ENCODE data around the gene LDLRAD1. TPM values are rescaled to one million over a fixed set of nuclear protein-coding genes. Genes with fewer than 3 reads are reported as not detected.

The LDLRAD1 gene
- total RNA-seq, 1 experiment from 2014 or later, result not detected

GRCh38 chr1:54016343-54017282 lies 1.4 kb downstream of the LDLRAD1 start:
- POLR2A ChIA-PET (ENCODE audit: low non-redundant PET), result no interaction called here
- H3K36me3 ChIP-seq (ENCODE audit: insufficient read depth, low read length, poor library complexity, severe bottlenecking), result no peaks in the 10 kb centered on the region
- intact Hi-C loops (cut with micrococcal nuclease; ENCODE audit: unreplicated experiment), result no loop called here
- no peaks in the 10 kb centered on the region for H3K4me1 ChIP-seq (ENCODE audit: insufficient read depth, low read length, poor library complexity, severe bottlenecking)
- no peak overlapping the region for H3K4me3 ChIP-seq (ENCODE audit: low read depth, low read length, poor library complexity, severe bottlenecking)
- DNase-seq (ENCODE audit: low spot score), result no peak
- BruUV-seq (replicated peaks), result no TSS peak
- H3K27me3 ChIP-seq (replicated peaks; ENCODE audit: insufficient read depth, low read depth, low read length, poor library complexity), result no peaks in the 10 kb centered on the region
- TF ChIP-seq CTCF (conservative IDR thresholded peaks at IDR 0.05; ENCODE audit: low read depth, low read length) (no peak), EZH2 (IDR thresholded peaks at IDR 0.05; ENCODE audit: borderline replicate concordance, low read depth, low read length, poor library complexity, severe bottlenecking) (no peak)
- CTCF ChIA-PET, result interaction anchor here (0.6 kb wide), 1 partner anchor 25 kb away, joined by 4 read pairs; no protein-coding TSS in a partner anchor
- H3K27ac ChIP-seq (ENCODE audit: low read depth, low read length, poor library complexity, severe bottlenecking), result no peak overlapping the region
- no peaks in the 10 kb centered on the region for H3K9me3 ChIP-seq (ENCODE audit: low read depth, low read length, poor library complexity, severe bottlenecking)

GRCh38 chr1:54014009-54014629 lies 3.9 kb downstream of the LDLRAD1 start:
- Histone ChIP-seq H3K4me3 (ENCODE audit: low read depth, low read length, poor library complexity, severe bottlenecking) (no peak overlapping the region), H3K36me3 (ENCODE audit: insufficient read depth, low read length, poor library complexity, severe bottlenecking) (no peaks in the 10 kb centered on the region), H3K9me3 (ENCODE audit: low read depth, low read length, poor library complexity, severe bottlenecking) (no peaks in the 10 kb centered on the region), H3K27ac (ENCODE audit: low read depth, low read length, poor library complexity, severe bottlenecking) (no peak overlapping the region), H3K4me1 (ENCODE audit: insufficient read depth, low read length, poor library complexity, severe bottlenecking) (no peaks in the 10 kb centered on the region), H3K27me3 (replicated peaks; ENCODE audit: insufficient read depth, low read depth, low read length, poor library complexity) (no peaks in the 10 kb centered on the region)
- intact Hi-C loops (cut with micrococcal nuclease; ENCODE audit: unreplicated experiment), result no loop called here
- TF ChIP-seq CTCF (conservative IDR thresholded peaks at IDR 0.05; ENCODE audit: low read depth, low read length) (no peak), EZH2 (IDR thresholded peaks at IDR 0.05; ENCODE audit: borderline replicate concordance, low read depth, low read length, poor library complexity, severe bottlenecking) (no peak)
- BruUV-seq (replicated peaks), result no TSS peak
- ChIA-PET POLR2A (ENCODE audit: low non-redundant PET) (no interaction called here), CTCF (no interaction called here)
- no peak for DNase-seq (ENCODE audit: low spot score)

- intact Hi-C loops (cut with micrococcal nuclease; ENCODE audit: unreplicated experiment), result no loop called here
- Histone ChIP-seq H3K4me3 (ENCODE audit: low read depth, low read length, poor library complexity, severe bottlenecking) (no peak overlapping the region), H3K4me1 (ENCODE audit: insufficient read depth, low read length, poor library complexity, severe bottlenecking) (no peaks in the 10 kb centered on the region), H3K27me3 (replicated peaks; ENCODE audit: insufficient read depth, low read depth, low read length, poor library complexity) (no peaks in the 10 kb centered on the region), H3K36me3 (ENCODE audit: insufficient read depth, low read length, poor library complexity, severe bottlenecking) (no peaks in the 10 kb centered on the region), H3K27ac (ENCODE audit: low read depth, low read length, poor library complexity, severe bottlenecking) (no peak overlapping the region), H3K9me3 (ENCODE audit: low read depth, low read length, poor library complexity, severe bottlenecking) (no peaks in the 10 kb centered on the region)
- ChIA-PET POLR2A (ENCODE audit: low non-redundant PET) (no interaction called here), CTCF (no interaction called here)
- no TSS peak for BruUV-seq (replicated peaks)
- TF ChIP-seq EZH2 (IDR thresholded peaks at IDR 0.05; ENCODE audit: borderline replicate concordance, low read depth, low read length, poor library complexity, severe bottlenecking), result no peak
- no peak for TF ChIP-seq CTCF (conservative IDR thresholded peaks at IDR 0.05; ENCODE audit: low read depth, low read length)
- no peak for DNase-seq (ENCODE audit: low spot score)
Observed at GRCh38 chr1:54013393-54014008, 4.5 kb downstream of the LDLRAD1 start.

Measured in A673 (cell line).